Mucosa of descending colon (tissue), 3 donors: ENCODE measurements around the gene TTLL3. TPM values are rescaled to one million over a fixed set of nuclear protein-coding genes. Genes with fewer than 3 reads are reported as not detected.

Experiments
- ATAC-seq: fragments of 200-7000 bp; cut with Tn5 transposase; one replicate; pipeline ENCODE4 v1.9.1; 2020; ENCODE audit warnings: mild to moderate bottlenecking, moderate library complexity
- DNase-seq, 3 donors: peaks; one replicate each; pipeline ENCODE4 v3.0.0-alpha.2; 2020
- H3K36me3 ChIP-seq: fragments of 200-600 bp; one replicate; pipeline ENCODE4 v1.8.0; 2021; ENCODE audit warnings: low read depth, mild to moderate bottlenecking
- H3K4me1 ChIP-seq: fragments of 200-600 bp; one replicate; pipeline ENCODE4 v1.8.0; 2021; ENCODE audit warnings: low read depth, mild to moderate bottlenecking
- H3K4me3 ChIP-seq: fragments of 200-600 bp; one replicate; pipeline ENCODE4 v1.8.0; 2021; ENCODE audit warnings: mild to moderate bottlenecking
- H3K9me3 ChIP-seq: fragments of 200-600 bp; one replicate; pipeline ENCODE4 v1.8.0; 2021; ENCODE audit warnings: mild to moderate bottlenecking
- intact Hi-C, 2 donors: fragments of 100-400 bp; cut with DNase I in 1 of 2; cut with micrococcal nuclease in 1 of 2; formaldehyde crosslinking; loops; one replicate each; pipeline versions ENCODE4 v1.11.0 to v1.11.1; 2022; cut with DNase I, micrococcal nuclease
- total RNA-seq, 3 donors: library from RNA; stranded (reverse); fragmentation: NEBNext Ultra II Directional in 2 of 3; extraction: Animal tissue kit (Norgen Biotek cat#: 25700) in 2 of 3; gene quantifications; one replicate each; pipeline versions ENCODE4 v1.2.1 to v1.2.4, GENCODE V29; 2021 to 2023
- TF ChIP-seq, protein P1 (sequence below): fragments of 200-600 bp; IDR thresholded peaks from one replicate; pipeline ENCODE4 v1.8.0; 2022; ENCODE audit warnings: antibody characterized with exemption, mild to moderate bottlenecking
- donor health status: DM: no; HTN: no; CAD: no; lungs with moderate emphysema.
- donor health status: DM: no; HTN: no; CAD: no.
- donor health status: DM: no; HTN: yes; CAD: no.

Gene TTLL3
- total RNA-seq, 3 donors from 2014 or later: 37.0 to 63.9 (median 47.7) TPM

GRCh38 chr3:9786209-9786739 lies 23.8 kb upstream of the TTLL3 start:
- ATAC-seq: no peak
- Histone ChIP-seq H3K4me3 (no peak overlapping the region), H3K9me3 (no peaks in the 10 kb centered on the region), H3K36me3 (no peaks in the 10 kb centered on the region), H3K4me1 (no peaks in the 10 kb centered on the region)
- intact Hi-C loops: no loop called here
- DNase-seq: no peak
- TF ChIP-seq, protein P1, sequence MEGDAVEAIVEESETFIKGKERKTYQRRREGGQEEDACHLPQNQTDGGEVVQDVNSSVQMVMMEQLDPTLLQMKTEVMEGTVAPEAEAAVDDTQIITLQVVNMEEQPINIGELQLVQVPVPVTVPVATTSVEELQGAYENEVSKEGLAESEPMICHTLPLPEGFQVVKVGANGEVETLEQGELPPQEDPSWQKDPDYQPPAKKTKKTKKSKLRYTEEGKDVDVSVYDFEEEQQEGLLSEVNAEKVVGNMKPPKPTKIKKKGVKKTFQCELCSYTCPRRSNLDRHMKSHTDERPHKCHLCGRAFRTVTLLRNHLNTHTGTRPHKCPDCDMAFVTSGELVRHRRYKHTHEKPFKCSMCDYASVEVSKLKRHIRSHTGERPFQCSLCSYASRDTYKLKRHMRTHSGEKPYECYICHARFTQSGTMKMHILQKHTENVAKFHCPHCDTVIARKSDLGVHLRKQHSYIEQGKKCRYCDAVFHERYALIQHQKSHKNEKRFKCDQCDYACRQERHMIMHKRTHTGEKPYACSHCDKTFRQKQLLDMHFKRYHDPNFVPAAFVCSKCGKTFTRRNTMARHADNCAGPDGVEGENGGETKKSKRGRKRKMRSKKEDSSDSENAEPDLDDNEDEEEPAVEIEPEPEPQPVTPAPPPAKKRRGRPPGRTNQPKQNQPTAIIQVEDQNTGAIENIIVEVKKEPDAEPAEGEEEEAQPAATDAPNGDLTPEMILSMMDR: no peak

GRCh38 chr3:9786825-9787669 lies 23.0 kb upstream of the TTLL3 start:
- TF ChIP-seq, protein P1: no peak
- intact Hi-C loops: no loop called here
- no peak for DNase-seq
- Histone ChIP-seq H3K4me1 (peaks cover 6% of the 10 kb centered on the region), H3K4me3 (no peak overlapping the region), H3K9me3 (no peaks in the 10 kb centered on the region), H3K36me3 (no peaks in the 10 kb centered on the region)
- no peak for ATAC-seq

DNA sequence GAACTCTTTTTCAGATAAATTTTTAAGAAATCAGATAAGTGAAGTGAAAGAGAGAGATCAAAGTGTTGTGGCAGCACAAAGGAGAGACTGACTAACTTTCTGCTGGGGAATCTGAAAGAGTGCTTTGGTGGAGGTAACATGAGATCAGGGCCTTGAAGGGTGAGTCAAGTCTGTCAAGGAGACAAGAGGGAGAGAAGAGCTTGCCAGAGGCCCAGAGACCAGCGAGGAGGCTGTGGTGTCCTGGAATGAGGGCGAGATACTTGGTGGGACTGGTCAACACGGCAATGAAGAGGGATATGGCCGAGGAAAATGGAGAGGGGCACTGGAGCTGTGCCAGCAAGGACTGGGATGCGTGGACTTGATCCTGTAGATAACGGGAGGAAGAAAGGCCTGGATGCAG lies 22.3 kb upstream of the TTLL3 start:
- ATAC-seq (no peak), DNase-seq (no peak)
- TF ChIP-seq, protein P1: no peak
- Histone ChIP-seq H3K4me3 (no peak overlapping the region), H3K36me3 (no peaks in the 10 kb centered on the region), H3K9me3 (no peaks in the 10 kb centered on the region), H3K4me1 (peaks cover 6% of the 10 kb centered on the region)
- intact Hi-C loops: no loop called here

- Histone ChIP-seq H3K4me1 (peaks cover 9% of the 10 kb centered on the region), H3K4me3 (no peak overlapping the region), H3K9me3 (no peaks in the 10 kb centered on the region), H3K36me3 (no peaks in the 10 kb centered on the region)
- DNase-seq: no peak
- no peak for ATAC-seq
- TF ChIP-seq, protein P1: no peak
- intact Hi-C loops: no loop called here
Observed at GRCh38 chr3:9791127-9791526, 18.9 kb upstream of the TTLL3 start.

- intact Hi-C loops: no loop called here
- TF ChIP-seq, protein P1: no peak
- no peaks in the 10 kb centered on the region for H3K9me3 ChIP-seq
- peak; percentile 0 for ATAC-seq
- no peak for DNase-seq
- peaks cover 9% of the 10 kb centered on the region for H3K4me1 ChIP-seq
- peak overlapping the region; percentile 98 for H3K4me3 ChIP-seq
- no peaks in the 10 kb centered on the region for H3K36me3 ChIP-seq
Observed at GRCh38 chr3:9791790-9792404, 18.2 kb upstream of the TTLL3 start.
